ENCODE data around the gene SH3RF1.

Gene SH3RF1

GRCh38 chr4:169151671-169152070 is 119.1 kb downstream of the SH3RF1 start:
- H3K27me3 ChIP-seq: no peaks in the 10 kb centered on the region
- H4K20me1 ChIP-seq: no peaks in the 10 kb centered on the region
- TF ChIP-seq Cebpa-rat (IDR thresholded peaks at IDR 0.05): no peak
- H3K27ac ChIP-seq: no peak overlapping the region
- peaks cover 29% of the 10 kb centered on the region for H3K36me3 ChIP-seq
- no peaks in the 10 kb centered on the region for H3K9me3 ChIP-seq
- no peaks in the 10 kb centered on the region for H3K4me1 ChIP-seq
- no peak overlapping the region for H3K4me2 ChIP-seq
- no peak overlapping the region for H3K4me3 ChIP-seq
- H3K9ac ChIP-seq: no peak overlapping the region

DNA sequence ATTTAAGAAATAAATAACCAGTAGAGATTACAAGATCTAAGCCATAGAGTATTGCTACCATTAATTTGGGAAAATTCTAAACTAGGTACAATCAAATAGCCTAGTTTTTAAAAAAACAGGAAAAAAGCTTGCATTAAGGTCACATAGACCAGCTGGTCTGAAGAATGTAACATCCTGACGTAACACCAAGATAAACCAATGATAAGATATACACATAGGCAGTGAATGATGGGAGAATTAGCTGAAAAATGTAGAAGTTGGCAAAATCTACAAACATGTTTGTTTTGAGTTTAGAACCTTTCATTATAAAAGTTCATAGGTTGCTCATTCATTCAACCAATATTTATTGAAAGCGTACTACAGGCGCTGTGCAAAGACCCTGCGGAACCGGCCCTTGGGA is 120.0 kb downstream of the SH3RF1 start:
- Histone ChIP-seq H3K27me3 (no peaks in the 10 kb centered on the region), H3K4me3 (no peak overlapping the region), H3K9ac (no peak overlapping the region), H4K20me1 (no peaks in the 10 kb centered on the region), H3K4me1 (no peaks in the 10 kb centered on the region), H3K27ac (no peak overlapping the region), H3K4me2 (no peak overlapping the region), H3K9me3 (no peaks in the 10 kb centered on the region), H3K36me3 (peaks cover 29% of the 10 kb centered on the region)
- TF ChIP-seq Cebpa-rat (IDR thresholded peaks at IDR 0.05): no peak

DNA sequence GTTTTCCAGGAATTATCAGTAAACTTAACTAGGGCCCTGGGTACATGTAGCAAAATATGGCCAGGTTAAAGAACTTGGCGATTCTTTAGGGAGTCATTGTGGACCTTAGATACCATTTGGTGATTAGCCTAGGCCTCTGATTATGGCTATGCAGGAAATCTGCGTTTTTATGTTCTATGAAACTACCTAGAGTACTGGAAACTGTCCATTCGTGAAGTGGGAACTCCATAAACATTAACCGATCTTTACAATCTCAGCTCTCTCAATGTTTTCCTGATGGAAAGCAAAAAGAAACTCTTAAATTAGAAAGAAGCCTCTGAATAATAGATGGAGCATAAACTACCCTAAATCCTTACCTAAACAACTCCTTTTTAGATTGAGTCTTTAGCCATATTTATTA is 121.9 kb downstream of the SH3RF1 start:
- H3K9me3 ChIP-seq: no peaks in the 10 kb centered on the region
- H3K4me2 ChIP-seq: no peak overlapping the region
- H3K36me3 ChIP-seq: peaks cover 16% of the 10 kb centered on the region
- H3K4me1 ChIP-seq: no peaks in the 10 kb centered on the region
- H4K20me1 ChIP-seq: no peaks in the 10 kb centered on the region
- no peak overlapping the region for H3K9ac ChIP-seq
- H3K27me3 ChIP-seq: no peaks in the 10 kb centered on the region
- H3K27ac ChIP-seq: no peak overlapping the region
- TF ChIP-seq Cebpa-rat (IDR thresholded peaks at IDR 0.05): no peak
- H3K4me3 ChIP-seq: no peak overlapping the region

DNA sequence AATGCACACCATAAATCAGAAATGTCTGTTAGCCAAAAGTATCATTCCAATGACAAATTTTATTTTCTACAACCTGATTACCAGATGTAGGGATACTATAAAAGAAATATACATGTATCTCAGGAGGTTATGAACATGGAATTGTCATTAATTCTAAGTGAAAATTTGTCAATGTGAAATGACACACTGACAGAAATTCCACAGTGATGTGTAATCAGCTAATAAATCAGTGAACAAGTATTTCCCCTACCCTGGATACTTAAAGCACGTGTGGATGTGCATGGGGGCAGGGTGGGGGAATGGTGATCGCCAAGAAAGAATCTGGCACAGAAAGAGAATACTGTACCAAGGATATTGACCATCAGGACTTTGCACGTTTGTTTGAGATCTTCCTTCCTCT is 123.6 kb downstream of the SH3RF1 start:
- Histone ChIP-seq H3K9ac (no peak overlapping the region), H3K4me2 (no peak overlapping the region), H3K27me3 (no peaks in the 10 kb centered on the region), H4K20me1 (no peaks in the 10 kb centered on the region), H3K9me3 (no peaks in the 10 kb centered on the region), H3K36me3 (peaks cover 12% of the 10 kb centered on the region), H3K4me1 (no peaks in the 10 kb centered on the region), H3K27ac (no peak overlapping the region), H3K4me3 (no peak overlapping the region)
- TF ChIP-seq Cebpa-rat (IDR thresholded peaks at IDR 0.05): no peak

DNA sequence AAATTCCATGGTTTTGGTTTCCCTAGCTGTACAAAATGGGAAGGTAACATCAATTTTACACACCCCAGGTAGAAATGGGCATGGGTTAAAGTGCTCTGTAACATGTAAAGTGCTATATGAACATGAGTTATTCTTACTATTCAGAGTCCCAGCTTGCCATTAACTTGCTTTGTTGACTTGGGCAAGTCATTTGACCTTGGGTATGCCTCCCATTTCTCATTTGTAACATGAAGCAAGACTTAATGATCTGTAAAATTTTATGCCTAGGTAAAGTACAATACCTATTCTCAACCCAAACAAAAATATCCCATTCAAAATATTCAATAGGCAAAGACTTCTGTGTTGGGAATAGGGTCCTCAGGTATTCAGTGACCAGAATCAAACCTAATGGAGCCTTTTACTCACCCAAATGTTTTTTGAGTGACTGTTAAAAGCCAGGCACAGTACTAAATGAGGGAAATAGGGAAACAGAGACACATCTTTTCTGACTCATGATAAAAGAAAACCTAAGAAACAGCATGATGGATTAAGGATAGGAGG is 126.6 kb downstream of the SH3RF1 start:
- no peak for TF ChIP-seq Cebpa-rat (IDR thresholded peaks at IDR 0.05)
- no peak overlapping the region for H3K27ac ChIP-seq
- no peaks in the 10 kb centered on the region for H3K9me3 ChIP-seq
- H3K36me3 ChIP-seq: peaks cover 10% of the 10 kb centered on the region; the same call in 1 of the 2 replicates
- no peak overlapping the region for H3K4me2 ChIP-seq
- H3K27me3 ChIP-seq: no peaks in the 10 kb centered on the region
- H4K20me1 ChIP-seq: no peaks in the 10 kb centered on the region
- no peak overlapping the region for H3K4me3 ChIP-seq
- H3K9ac ChIP-seq: no peak overlapping the region
- H3K4me1 ChIP-seq: no peaks in the 10 kb centered on the region

- H3K4me1 ChIP-seq: no peaks in the 10 kb centered on the region
- no peak overlapping the region for H3K27ac ChIP-seq
- H3K36me3 ChIP-seq: peaks cover 10% of the 10 kb centered on the region; the same call in 1 of the 2 replicates
- no peak overlapping the region for H3K4me2 ChIP-seq
- no peak overlapping the region for H3K4me3 ChIP-seq
- H3K9me3 ChIP-seq: no peaks in the 10 kb centered on the region
- H4K20me1 ChIP-seq: no peaks in the 10 kb centered on the region
- no peak overlapping the region for H3K9ac ChIP-seq
- TF ChIP-seq Cebpa-rat (IDR thresholded peaks at IDR 0.05): no peak
- no peaks in the 10 kb centered on the region for H3K27me3 ChIP-seq
These were observed 127.4 kb downstream of the SH3RF1 start for GRCh38 chr4:169143335-169143734.

DNA sequence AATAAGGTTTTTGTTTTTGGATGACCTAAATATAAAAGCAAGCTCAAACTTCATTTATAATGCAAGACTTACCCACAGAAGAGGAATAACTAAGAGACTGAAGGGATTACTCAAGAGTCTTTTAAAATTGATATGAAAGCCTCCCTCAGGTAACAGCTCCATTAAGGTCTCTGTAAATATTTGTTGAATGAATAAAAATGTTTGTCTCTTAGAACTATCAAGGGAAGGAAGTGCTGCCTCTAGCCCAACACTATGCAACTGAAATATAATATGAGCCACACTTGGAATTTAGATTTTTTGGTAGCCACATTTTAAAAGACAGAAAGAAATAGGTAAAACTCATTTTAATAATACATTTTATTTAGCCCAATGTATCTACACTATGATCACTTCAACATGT is 127.8 kb downstream of the SH3RF1 start:
- Histone ChIP-seq H3K9me3 (no peaks in the 10 kb centered on the region), H3K4me2 (no peak overlapping the region), H3K27ac (no peak overlapping the region), H3K36me3 (peaks cover 10% of the 10 kb centered on the region; the same call in 1 of the 2 replicates), H3K4me3 (no peak overlapping the region), H3K4me1 (no peaks in the 10 kb centered on the region), H3K9ac (no peak overlapping the region), H3K27me3 (no peaks in the 10 kb centered on the region), H4K20me1 (no peaks in the 10 kb centered on the region)
- no peak for TF ChIP-seq Cebpa-rat (IDR thresholded peaks at IDR 0.05)

DNA sequence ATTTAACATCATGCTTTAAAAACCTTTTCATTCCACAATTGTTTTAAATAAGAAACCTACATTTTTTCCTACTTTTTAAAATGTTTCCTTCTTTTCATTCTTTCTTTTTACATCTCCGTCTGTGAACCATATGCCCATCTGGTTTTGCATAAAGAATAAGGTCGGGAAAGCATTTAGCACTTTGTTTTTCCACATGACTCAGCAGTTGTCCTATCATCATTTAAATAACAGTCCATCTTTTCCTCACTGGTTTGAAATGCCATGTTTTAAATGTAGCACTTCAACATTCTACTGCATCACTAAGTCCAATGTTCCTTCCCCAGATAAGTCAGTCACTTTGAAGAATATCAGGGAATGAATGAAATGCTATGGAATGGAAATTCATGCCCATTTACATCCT is 128.4 kb downstream of the SH3RF1 start:
- H3K27ac ChIP-seq: no peak overlapping the region
- H3K36me3 ChIP-seq: peaks cover 10% of the 10 kb centered on the region; the same call in 1 of the 2 replicates
- H3K9me3 ChIP-seq: no peaks in the 10 kb centered on the region
- no peaks in the 10 kb centered on the region for H3K4me1 ChIP-seq
- TF ChIP-seq Cebpa-rat (IDR thresholded peaks at IDR 0.05): no peak
- H4K20me1 ChIP-seq: no peaks in the 10 kb centered on the region
- H3K4me3 ChIP-seq: no peak overlapping the region
- no peaks in the 10 kb centered on the region for H3K27me3 ChIP-seq
- H3K9ac ChIP-seq: no peak overlapping the region
- no peak overlapping the region for H3K4me2 ChIP-seq

GRCh38 chr4:169139021-169139420 is 131.7 kb downstream of the SH3RF1 start:
- Histone ChIP-seq H3K27me3 (no peaks in the 10 kb centered on the region), H3K9me3 (no peaks in the 10 kb centered on the region), H3K27ac (no peak overlapping the region), H3K4me3 (no peak overlapping the region), H3K4me2 (no peak overlapping the region), H3K4me1 (no peaks in the 10 kb centered on the region), H4K20me1 (no peaks in the 10 kb centered on the region), H3K36me3 (peaks cover 34% of the 10 kb centered on the region), H3K9ac (no peak overlapping the region)
- no peak for TF ChIP-seq Cebpa-rat (IDR thresholded peaks at IDR 0.05)

- Histone ChIP-seq H3K9me3 (no peaks in the 10 kb centered on the region), H3K9ac (no peak overlapping the region), H3K27ac (no peak overlapping the region), H3K4me3 (no peak overlapping the region), H3K36me3 (peaks cover 39% of the 10 kb centered on the region), H3K27me3 (no peaks in the 10 kb centered on the region), H3K4me2 (no peak overlapping the region), H3K4me1 (no peaks in the 10 kb centered on the region), H4K20me1 (no peaks in the 10 kb centered on the region)
- no peak for TF ChIP-seq Cebpa-rat (IDR thresholded peaks at IDR 0.05)
These were observed 133.2 kb downstream of the SH3RF1 start for GRCh38 chr4:169137558-169137920.

Data from BLaER1 (cell line).